ENCODE data around the gene FAM217A.

Gene FAM217A

DNA sequence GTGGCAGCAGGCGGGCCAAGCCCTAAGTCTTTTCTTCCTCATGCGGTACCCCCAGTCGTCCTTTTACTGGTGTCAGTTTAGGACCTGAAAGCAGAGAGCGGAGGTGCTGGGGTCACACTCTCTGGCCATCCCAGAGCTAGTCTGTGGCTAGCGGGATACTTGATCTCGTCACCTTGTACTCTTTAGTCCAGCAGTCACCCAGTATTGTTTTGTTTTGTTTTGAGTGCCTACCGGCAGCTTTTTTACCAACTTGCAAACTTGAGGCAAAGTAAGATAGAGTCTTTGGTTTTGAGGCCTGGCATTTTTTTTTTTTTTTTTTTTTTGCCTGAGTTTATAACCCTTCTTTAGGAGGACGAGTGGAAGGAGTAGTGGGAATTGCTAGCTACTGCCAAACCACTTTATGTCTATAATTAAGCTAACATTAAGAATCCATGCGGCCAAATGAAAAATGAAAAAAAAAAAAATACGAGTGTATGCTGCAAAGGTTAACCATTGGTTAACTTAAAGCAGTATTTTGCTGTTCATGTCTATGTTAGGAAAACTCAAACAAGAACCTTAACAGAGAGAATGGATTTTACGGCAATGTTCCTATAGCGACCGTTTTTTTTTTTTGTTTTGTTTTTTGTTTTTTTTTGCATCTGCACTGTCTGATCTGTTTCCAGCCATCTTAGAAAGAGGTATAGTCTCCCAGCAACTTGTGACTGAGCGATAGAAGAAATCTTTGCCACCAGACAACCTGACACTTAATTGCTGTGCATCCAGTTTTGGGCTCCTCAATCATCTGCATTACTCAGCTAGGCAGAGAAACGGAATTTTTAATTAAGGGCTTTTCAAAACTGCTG is 56.9 kb downstream of the FAM217A start:
- in situ Hi-C loops (cut with MboI; ENCODE audit: low sequenced_read_pairs) = no loop called here

DNA sequence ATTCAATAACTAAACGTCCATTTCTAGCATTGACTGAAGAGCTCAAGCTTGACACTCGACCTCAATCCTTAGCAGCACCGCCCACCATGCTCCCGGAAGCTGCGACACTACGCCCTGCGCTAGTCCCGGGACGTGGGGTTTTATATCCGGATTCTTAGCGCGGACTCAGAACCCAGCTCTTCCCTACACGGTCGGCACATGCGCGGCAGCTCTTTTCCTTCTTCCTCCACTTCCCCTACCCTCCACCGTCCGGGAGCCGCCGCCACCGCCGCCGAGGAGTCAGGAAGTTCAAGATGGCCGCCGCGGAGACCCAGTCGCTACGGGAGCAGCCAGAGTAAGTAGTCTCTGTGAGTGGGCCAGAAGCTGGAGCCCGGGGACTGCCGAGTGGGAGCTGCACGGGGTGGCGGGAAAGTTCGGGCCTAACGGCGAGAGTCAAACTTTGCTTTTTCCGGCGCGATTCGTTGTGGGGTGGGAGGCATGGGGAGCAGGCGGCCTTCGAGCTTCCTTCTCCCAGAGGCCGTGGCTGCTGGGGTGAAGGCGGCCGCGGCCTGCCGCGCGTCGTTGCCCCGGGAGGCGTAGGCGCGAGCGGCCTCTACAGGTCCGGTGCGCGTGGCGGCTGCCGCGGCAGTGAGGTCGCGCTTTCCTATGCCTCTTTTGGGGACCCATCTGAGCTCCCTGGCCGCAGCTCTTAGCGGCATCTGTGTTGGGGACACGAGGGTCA is 57.6 kb downstream of the FAM217A start:
- in situ Hi-C loops (cut with MboI; ENCODE audit: low sequenced_read_pairs) = no loop called here

DNA sequence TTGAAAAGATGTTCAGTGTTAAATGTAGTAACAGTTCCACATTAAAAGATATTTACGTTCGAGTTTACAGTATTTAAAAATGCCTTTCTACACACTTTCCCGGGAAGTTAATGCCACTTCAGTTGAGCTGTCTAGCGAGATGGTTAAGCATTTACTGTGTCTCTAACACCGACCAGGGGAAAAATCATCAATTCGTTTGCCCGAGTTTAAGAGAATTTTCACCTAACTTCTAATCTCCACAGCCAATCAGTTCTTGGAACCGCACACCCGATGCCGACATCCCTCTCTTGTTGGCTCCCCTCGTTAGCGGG is 58.2 kb downstream of the FAM217A start:
- in situ Hi-C loops (cut with MboI; ENCODE audit: low sequenced_read_pairs) = no loop called here

DNA sequence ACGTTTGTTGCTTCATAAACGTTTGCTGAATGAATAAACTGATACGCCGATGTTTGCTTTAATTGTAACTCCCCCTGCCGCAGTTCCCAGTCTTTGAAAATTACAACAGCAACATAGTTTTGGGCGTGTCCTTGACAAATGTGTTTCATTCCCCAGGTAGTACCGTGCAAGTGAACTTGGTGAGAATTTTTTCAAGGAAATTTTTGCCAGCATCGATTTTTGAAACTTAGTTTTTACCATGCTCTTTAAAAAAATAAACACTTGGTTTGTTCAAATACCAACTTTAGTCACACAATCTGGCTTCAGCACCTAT is 60.1 kb downstream of the FAM217A start:
- in situ Hi-C loops (cut with MboI; ENCODE audit: low sequenced_read_pairs) = no loop called here

Data from HL-60/S4 treated with retinoic acid at 250 ng/mL for 4 days and 3 days (cell line).